ENCODE results near the gene ISCA2.
"Not testable (repeated sequence)": the region's sequence is repeated elsewhere in the genome, so short reads cannot be mapped to it uniquely, and the experiment has no call there.

The ISCA2 gene

GRCh38 chr14:74493343-74494261, at the start of gene ISCA2:
Gene ISCA2, plus strand, starts transcription at chr14:74493765. Its CDS starts 10 bp downstream, at chr14:74493775.
- peak; percentile 99 for DNase-seq (ENCODE audit: low read depth)

- DNase-seq (ENCODE audit: low read depth): no peak
Measured at GRCh38 chr14:74444866-74445265, 48.7 kb upstream of the ISCA2 start.

DNA sequence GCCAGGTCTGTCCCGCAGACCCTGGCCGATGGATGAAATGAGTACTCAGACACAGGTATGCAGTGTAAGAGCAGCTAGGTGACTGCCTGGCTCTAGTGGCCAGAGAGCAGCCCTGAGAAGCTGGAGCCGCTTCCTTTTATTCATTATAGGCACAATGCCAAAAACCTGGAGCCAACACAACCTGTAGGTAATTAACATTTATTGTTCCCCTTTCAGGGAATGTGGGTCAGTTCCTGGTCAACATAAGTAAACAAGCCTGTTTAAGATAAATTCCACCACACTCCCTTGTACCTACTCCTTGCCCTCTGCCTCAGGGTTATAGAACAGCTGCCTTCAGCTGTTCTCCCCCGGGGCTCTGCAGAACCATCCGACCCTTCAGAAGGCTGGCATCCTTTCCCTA, 39.2 kb upstream of the ISCA2 start:
- not testable (repeated sequence) for DNase-seq (ENCODE audit: low read depth)

- no peak for DNase-seq (ENCODE audit: low read depth)
Measured at GRCh38 chr14:74456684-74457564, 36.6 kb upstream of the ISCA2 start.

- no peak for DNase-seq (ENCODE audit: low read depth)
Measured at GRCh38 chr14:74457565-74457895, 36.0 kb upstream of the ISCA2 start.

- DNase-seq (ENCODE audit: low read depth): peak; percentile 62
Measured at GRCh38 chr14:74459289-74459946, 34.1 kb upstream of the ISCA2 start.

- DNase-seq (ENCODE audit: low read depth): no peak
Measured at GRCh38 chr14:74459976-74460375, 33.6 kb upstream of the ISCA2 start.

GRCh38 chr14:74462993-74463392, 30.6 kb upstream of the ISCA2 start:
- DNase-seq (ENCODE audit: low read depth): no peak

- no peak for DNase-seq (ENCODE audit: low read depth)
Measured at GRCh38 chr14:74463697-74464096, 29.9 kb upstream of the ISCA2 start.

DNA sequence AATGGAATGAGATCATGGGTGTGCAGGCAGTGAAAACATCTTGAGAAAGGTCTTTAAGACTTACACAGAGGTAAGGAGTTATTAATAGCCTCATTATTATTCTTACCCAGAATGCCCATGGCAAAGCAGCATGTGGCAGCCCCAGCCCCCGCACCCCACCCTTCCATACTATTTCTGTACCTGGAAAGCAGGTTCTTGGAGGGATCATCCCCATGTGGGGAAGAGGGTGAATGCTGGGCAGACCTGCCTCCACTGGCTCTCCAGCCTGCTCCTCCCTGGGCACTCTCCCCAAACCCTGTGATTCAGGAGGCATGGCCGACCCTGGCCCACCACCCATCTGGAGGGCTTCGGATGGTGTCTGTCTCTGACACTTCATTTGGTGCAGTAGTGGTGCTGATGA, 28.8 kb upstream of the ISCA2 start:
- DNase-seq (ENCODE audit: low read depth): no peak

- no peak for DNase-seq (ENCODE audit: low read depth)
Measured at GRCh38 chr14:74465335-74465734, 28.2 kb upstream of the ISCA2 start.

- DNase-seq (ENCODE audit: low read depth): no peak
Measured at GRCh38 chr14:74468513-74468912, 25.1 kb upstream of the ISCA2 start.

DNA sequence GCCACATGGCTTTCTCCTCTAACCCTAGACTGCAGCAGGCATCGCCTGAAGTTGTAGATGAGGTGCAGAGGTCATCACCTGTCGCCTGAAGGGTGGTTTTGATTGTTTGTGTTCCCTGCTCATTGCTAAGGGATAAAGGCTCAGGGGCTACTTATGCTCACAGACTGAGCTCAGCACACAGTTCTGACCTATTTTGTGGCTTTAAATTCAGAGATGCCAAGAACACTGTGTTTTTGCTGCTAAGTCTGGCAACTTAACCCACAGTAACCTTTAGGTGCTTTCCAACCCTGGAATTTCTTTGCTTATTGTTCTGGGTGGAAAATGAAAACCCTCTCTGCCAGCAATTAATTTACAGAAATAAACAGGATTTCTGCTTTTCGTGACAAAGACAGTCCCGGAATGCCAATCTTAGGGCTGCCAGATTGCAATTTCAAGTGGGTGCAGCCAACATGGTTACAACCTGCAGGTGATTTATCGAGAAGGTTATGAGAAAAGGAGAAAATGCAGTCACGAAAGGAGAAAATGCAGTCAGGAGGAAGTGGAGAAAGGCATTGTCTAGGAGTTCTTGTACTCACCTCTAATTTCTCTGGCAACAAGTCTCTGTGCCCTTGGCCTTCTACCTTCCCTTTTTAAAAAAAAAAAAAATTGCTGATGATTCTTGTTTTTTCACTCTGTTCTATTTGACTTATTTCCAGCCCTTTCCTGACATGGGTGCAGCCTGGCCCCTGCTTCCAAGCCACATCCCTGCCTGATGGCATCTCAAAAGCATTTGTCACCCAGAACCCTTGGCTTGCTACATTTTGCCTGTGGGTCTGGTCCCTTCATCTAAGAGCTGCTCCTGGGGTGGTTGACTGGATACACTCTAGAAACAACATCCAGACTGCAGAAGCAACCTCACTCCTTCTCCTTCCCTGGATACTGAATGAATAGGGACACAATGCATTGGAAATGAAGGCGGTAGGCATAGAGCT, 23.7 kb upstream of the ISCA2 start:
- no peak for DNase-seq (ENCODE audit: low read depth)

DNA sequence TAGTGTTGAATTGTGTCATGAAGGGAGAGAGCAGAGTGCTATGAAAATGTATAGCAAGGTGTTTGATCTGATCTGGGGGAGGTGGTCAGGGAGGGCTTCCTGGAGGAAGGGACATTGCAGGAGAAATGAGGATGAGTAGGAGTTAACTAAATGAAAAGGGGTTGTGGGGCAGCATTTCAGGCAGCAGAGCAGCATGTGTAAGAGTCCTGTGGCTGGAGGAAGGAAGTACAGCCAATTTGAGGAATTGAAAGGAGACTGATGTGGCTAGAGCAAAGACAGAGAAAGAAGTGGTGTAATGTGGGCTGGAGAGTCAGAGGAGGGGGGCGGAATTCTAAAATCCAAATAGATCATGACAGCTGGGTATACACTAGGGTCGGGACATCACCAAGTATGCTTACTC, 21.0 kb upstream of the ISCA2 start:
- DNase-seq (ENCODE audit: low read depth): no peak

GRCh38 chr14:74474376-74474775, 19.2 kb upstream of the ISCA2 start:
- DNase-seq (ENCODE audit: low read depth): peak; percentile 44

DNA sequence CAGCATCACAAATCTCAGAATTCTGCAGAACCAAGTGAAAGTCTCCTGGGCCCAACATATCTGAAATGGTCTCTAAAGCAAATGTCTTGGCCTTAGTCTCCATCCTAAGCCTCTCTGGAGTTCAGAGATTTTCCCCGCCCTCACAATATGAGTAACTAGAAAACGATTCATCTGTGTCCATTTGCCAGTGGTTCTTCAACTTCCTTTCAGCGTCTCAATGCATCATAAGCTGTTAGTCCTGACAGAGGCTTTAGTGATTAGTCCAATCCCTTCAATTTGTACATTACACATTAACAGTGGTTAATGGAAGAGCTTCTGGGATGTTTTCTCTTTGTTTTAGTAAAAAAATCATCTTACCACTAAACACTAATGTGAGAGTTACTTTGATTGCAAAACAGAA, 17.9 kb upstream of the ISCA2 start:
- DNase-seq (ENCODE audit: low read depth): peak; percentile 44

DNA sequence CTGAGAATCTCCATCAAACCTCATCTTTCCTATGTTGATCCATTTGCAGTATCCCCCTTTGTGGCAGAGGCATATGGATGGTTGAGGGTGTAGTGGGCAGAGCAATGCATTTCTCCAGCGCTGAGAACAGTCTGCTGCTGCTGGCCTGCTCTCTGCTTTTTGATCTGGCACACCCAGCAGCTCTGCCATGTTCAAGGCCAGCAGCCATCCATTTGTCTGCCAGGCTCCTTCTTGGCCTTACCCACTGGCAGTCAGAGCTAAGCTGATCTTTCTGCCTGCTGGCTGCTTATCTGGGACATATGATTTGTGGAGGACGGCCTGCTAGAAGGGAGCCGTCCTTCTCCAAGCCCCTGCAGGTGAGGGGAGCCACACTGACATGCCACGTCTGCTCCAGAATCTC, 17.5 kb upstream of the ISCA2 start:
- DNase-seq (ENCODE audit: low read depth): no peak

- DNase-seq (ENCODE audit: low read depth): no peak
Measured at GRCh38 chr14:74476607-74477006, 17.0 kb upstream of the ISCA2 start.

DNA sequence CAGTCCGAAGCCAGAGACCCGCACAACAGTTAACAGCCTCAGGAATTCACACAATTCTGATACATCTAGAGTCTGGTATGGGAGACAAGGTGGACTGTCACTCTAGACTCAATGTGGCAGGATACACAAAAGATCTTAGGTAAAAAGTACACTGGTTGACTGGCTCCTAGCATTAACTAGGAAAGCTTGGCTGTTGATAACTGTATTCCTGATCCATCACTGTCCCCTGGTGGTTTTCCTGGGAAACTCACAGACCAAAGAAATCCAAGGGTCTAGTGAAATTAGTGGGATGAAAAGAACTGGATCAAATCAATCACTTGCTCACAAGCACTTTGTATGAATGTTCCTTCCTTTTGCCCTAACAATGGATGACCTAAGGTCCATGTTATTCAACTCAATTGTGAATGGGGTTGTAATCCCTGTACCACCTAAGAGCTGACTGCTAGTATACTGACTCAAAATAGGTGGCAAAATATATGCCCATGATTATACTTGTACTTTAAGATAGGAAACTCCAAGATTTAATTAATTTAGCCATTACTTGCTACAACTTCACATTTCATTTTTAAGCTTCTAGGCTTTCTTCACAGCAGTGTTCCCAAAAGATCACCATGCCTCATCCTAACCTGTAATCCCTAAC, 14.4 kb upstream of the ISCA2 start:
- no peak for DNase-seq (ENCODE audit: low read depth)

DNA sequence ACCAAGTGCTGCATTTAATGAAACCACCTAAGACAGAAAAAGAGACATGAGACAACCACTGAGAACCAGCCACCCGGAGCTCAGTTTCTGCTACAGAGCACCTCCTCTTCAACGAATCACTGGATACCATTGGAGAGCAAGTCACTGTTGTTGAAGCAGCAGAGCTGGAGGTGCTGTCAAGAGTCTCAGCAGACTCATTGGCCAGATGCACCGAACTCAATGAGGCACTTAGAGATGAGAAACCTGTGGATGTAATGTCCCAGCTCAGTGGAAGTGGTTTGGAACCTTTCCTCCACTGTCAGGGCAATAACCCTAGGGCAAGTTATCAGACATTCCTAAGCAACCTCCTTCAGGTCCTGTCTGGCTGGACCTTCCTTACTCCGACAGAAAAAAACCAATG, 13.5 kb upstream of the ISCA2 start:
- no peak for DNase-seq (ENCODE audit: low read depth)

DNA sequence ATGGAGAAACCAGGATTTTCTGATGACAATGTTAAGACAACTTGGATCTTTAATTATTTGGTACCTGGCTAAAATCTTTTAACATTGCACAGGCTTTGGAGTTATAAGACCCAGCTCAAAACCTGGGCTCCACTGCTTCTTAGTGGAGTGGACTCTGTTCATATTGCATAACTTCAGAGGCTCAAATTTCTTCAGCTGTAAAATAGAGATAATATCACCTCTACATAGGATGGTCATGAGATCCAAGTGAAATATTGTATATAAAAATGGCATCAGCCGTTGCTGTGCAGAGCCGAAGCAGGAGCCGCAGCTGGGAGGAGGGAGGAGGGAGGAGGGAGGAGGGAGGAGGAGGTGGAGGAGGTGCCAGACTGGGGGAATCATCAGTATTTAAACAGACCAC, 11.0 kb upstream of the ISCA2 start:
- no peak for DNase-seq (ENCODE audit: low read depth)
